Effector memory CD4-positive, alpha-beta T cell (primary cell): Measurements from ENCODE around the gene HLCS.

Source experiments
- DNase-seq, 3 donors: peaks; one replicate each; pipeline ENCODE4 v3.0.0-alpha.2; 2020
- H3K27ac ChIP-seq: 2 replicates; pipeline ENCODE4 v1.7.0; 2013; ENCODE audit warnings: mild to moderate bottlenecking, low read length, moderate library complexity; ENCODE audit not compliant: insufficient read depth, poor library complexity, severe bottlenecking
- H3K27me3 ChIP-seq: replicated peaks from 2 replicates; pipeline ENCODE4 v1.7.0; 2013; ENCODE audit warnings: mild to moderate bottlenecking, low read length; ENCODE audit not compliant: insufficient read depth, control insufficient read depth, poor library complexity, severe bottlenecking
- H3K36me3 ChIP-seq: 2 replicates; pipeline ENCODE4 v1.7.0; 2013; ENCODE audit warnings: mild to moderate bottlenecking, low read length, moderate library complexity; ENCODE audit not compliant: control insufficient read depth, insufficient read depth
- H3K4me1 ChIP-seq: 2 replicates; pipeline ENCODE4 v1.7.0; 2013; ENCODE audit warnings: low read length, mild to moderate bottlenecking; ENCODE audit not compliant: control insufficient read depth, insufficient read depth, poor library complexity, severe bottlenecking
- H3K4me3 ChIP-seq: 2 replicates; pipeline ENCODE4 v1.7.0; 2013; ENCODE audit warnings: low read length, low read depth, mild to moderate bottlenecking; ENCODE audit not compliant: insufficient read depth, poor library complexity, severe bottlenecking
- H3K9me3 ChIP-seq: 2 replicates; pipeline ENCODE4 v1.7.0; 2013; ENCODE audit warnings: mild to moderate bottlenecking, low read length, moderate library complexity; ENCODE audit not compliant: control insufficient read depth

The HLCS gene

GRCh38 chr21:36730291-36731281 is 235.9 kb downstream of the HLCS start:
- Histone ChIP-seq H3K9me3 (no peaks in the 10 kb centered on the region), H3K36me3 (no peaks in the 10 kb centered on the region), H3K4me1 (no peaks in the 10 kb centered on the region), H3K4me3 (no peak overlapping the region), H3K27me3 (no peaks in the 10 kb centered on the region), H3K27ac (no peak overlapping the region)
- DNase-seq = no peak

- Histone ChIP-seq H3K27ac (no peak overlapping the region), H3K9me3 (no peaks in the 10 kb centered on the region), H3K4me1 (no peaks in the 10 kb centered on the region), H3K4me3 (no peak overlapping the region), H3K36me3 (no peaks in the 10 kb centered on the region), H3K27me3 (no peaks in the 10 kb centered on the region)
- DNase-seq = no peak
Observed at GRCh38 chr21:36729310-36729970, 237.0 kb downstream of the HLCS start.

- no peak overlapping the region for H3K4me3 ChIP-seq
- no peaks in the 10 kb centered on the region for H3K36me3 ChIP-seq
- no peaks in the 10 kb centered on the region for H3K9me3 ChIP-seq
- no peak overlapping the region for H3K27ac ChIP-seq
- no peak for DNase-seq
- no peaks in the 10 kb centered on the region for H3K27me3 ChIP-seq
- H3K4me1 ChIP-seq = no peaks in the 10 kb centered on the region
Observed at GRCh38 chr21:36728371-36729111, 237.9 kb downstream of the HLCS start.

GRCh38 chr21:36727866-36728265 is 238.6 kb downstream of the HLCS start:
- H3K27me3 ChIP-seq = no peaks in the 10 kb centered on the region
- H3K27ac ChIP-seq = no peak overlapping the region
- H3K4me3 ChIP-seq = no peak overlapping the region
- H3K9me3 ChIP-seq = no peaks in the 10 kb centered on the region
- H3K4me1 ChIP-seq = no peaks in the 10 kb centered on the region
- no peaks in the 10 kb centered on the region for H3K36me3 ChIP-seq
- DNase-seq = no peak

GRCh38 chr21:36725793-36726386 is 240.6 kb downstream of the HLCS start:
- H3K27me3 ChIP-seq = no peaks in the 10 kb centered on the region
- no peaks in the 10 kb centered on the region for H3K9me3 ChIP-seq
- no peak overlapping the region for H3K27ac ChIP-seq
- no peak for DNase-seq
- no peaks in the 10 kb centered on the region for H3K36me3 ChIP-seq
- H3K4me1 ChIP-seq = no peaks in the 10 kb centered on the region
- no peak overlapping the region for H3K4me3 ChIP-seq

GRCh38 chr21:36724660-36725059 is 241.8 kb downstream of the HLCS start:
- Histone ChIP-seq H3K36me3 (no peaks in the 10 kb centered on the region), H3K4me1 (no peaks in the 10 kb centered on the region), H3K27ac (no peak overlapping the region), H3K4me3 (no peak overlapping the region), H3K9me3 (no peaks in the 10 kb centered on the region), H3K27me3 (no peaks in the 10 kb centered on the region)
- DNase-seq = no peak

GRCh38 chr21:36723371-36723881 is 243.0 kb downstream of the HLCS start:
- H3K36me3 ChIP-seq = no peaks in the 10 kb centered on the region
- no peaks in the 10 kb centered on the region for H3K4me1 ChIP-seq
- no peaks in the 10 kb centered on the region for H3K27me3 ChIP-seq
- H3K9me3 ChIP-seq = no peaks in the 10 kb centered on the region
- H3K4me3 ChIP-seq = no peak overlapping the region
- no peak for DNase-seq
- no peak overlapping the region for H3K27ac ChIP-seq

- no peaks in the 10 kb centered on the region for H3K36me3 ChIP-seq
- DNase-seq = no peak
- no peaks in the 10 kb centered on the region for H3K27me3 ChIP-seq
- no peak overlapping the region for H3K4me3 ChIP-seq
- no peaks in the 10 kb centered on the region for H3K4me1 ChIP-seq
- no peak overlapping the region for H3K27ac ChIP-seq
- no peaks in the 10 kb centered on the region for H3K9me3 ChIP-seq
Observed at GRCh38 chr21:36722370-36723368, 243.8 kb downstream of the HLCS start.

GRCh38 chr21:36721817-36722216 is 244.7 kb downstream of the HLCS start:
- no peak for DNase-seq
- H3K27ac ChIP-seq = no peak overlapping the region
- no peaks in the 10 kb centered on the region for H3K9me3 ChIP-seq
- no peaks in the 10 kb centered on the region for H3K27me3 ChIP-seq
- H3K4me1 ChIP-seq = no peaks in the 10 kb centered on the region
- H3K36me3 ChIP-seq = no peaks in the 10 kb centered on the region
- no peak overlapping the region for H3K4me3 ChIP-seq
